Hippocampal formation (tissue), 2 donors: ENCODE results near the gene ABCE1.

Experiments
- DNase-seq, 2 donors: peaks; one replicate each; lab custom pipeline; 2025; lab: John Stamatoyannopoulos, UW

Gene ABCE1

GRCh38 chr4:145097821-145098674 is at the start of gene ABCE1, which contains the start of gene ANAPC10:
TSS of gene ABCE1 (plus strand) at chr4:145098311. CDS start at chr4:145104413, 6,102 bp downstream.
TSS of gene ANAPC10 (minus strand) at chr4:145098196. CDS start at chr4:145096099, 2,097 bp downstream.
- peak; percentile 78 to 90 for DNase-seq

GRCh38 chr4:145048817-145049216 is 49.3 kb upstream of the ABCE1 start:
- DNase-seq, result no peak

- no peak for DNase-seq
These were observed 48.9 kb upstream of the ABCE1 start for GRCh38 chr4:145049241-145049640.

GRCh38 chr4:145055533-145056257 is 42.4 kb upstream of the ABCE1 start:
- DNase-seq, result no peak

- no peak for DNase-seq
These were observed 41.6 kb upstream of the ABCE1 start for GRCh38 chr4:145056325-145057130.

GRCh38 chr4:145058256-145058655 is 39.9 kb upstream of the ABCE1 start:
- DNase-seq, result no peak

GRCh38 chr4:145061318-145061920 is 36.7 kb upstream of the ABCE1 start:
- peak in 1 of 2 donors; percentile 76 for DNase-seq

GRCh38 chr4:145066063-145066501 is 32.0 kb upstream of the ABCE1 start:
- no peak for DNase-seq

GRCh38 chr4:145069361-145069760 is 28.8 kb upstream of the ABCE1 start:
- no peak for DNase-seq

- no peak for DNase-seq
These were observed 26.6 kb upstream of the ABCE1 start for GRCh38 chr4:145071560-145071959.

- DNase-seq, result no peak
These were observed 22.2 kb upstream of the ABCE1 start for GRCh38 chr4:145075742-145076468.

- no peak for DNase-seq
These were observed 21.6 kb upstream of the ABCE1 start for GRCh38 chr4:145076469-145076855.

GRCh38 chr4:145081756-145082155 is 16.4 kb upstream of the ABCE1 start:
- DNase-seq, result no peak

GRCh38 chr4:145083891-145084605 is 14.1 kb upstream of the ABCE1 start:
- DNase-seq, result no peak

GRCh38 chr4:145090380-145090779 is 7.7 kb upstream of the ABCE1 start:
- no peak for DNase-seq

- DNase-seq, result no peak
These were observed 4.5 kb upstream of the ABCE1 start for GRCh38 chr4:145093638-145094037.

GRCh38 chr4:145097331-145097820 is 735 bp upstream of the ABCE1 start:
- DNase-seq, result no peak

- DNase-seq, result peak in 1 of 2 donors; percentile 53
These were observed 545 bp downstream of the ABCE1 start for GRCh38 chr4:145098675-145099037.

GRCh38 chr4:145099653-145100052 is 1.5 kb downstream of the ABCE1 start:
- no peak for DNase-seq

GRCh38 chr4:145101091-145101490 is 3.0 kb downstream of the ABCE1 start:
- DNase-seq, result no peak
